HG02759 (cell line): ENCODE data around the gene SREK1.
"Not testable (repeated sequence)": the region's sequence is repeated elsewhere in the genome, so short reads cannot be mapped to it uniquely, and the experiment has no call there.

ENCODE experiments used
- ATAC-seq: cut with Tn5 transposase; IDR thresholded peaks from one replicate; pipeline ENCODE4 v1.9.1; 2021; ENCODE audit warnings: mild to moderate bottlenecking, moderate library complexity; ENCODE audit not compliant: unreplicated experiment

The SREK1 gene, protein sequence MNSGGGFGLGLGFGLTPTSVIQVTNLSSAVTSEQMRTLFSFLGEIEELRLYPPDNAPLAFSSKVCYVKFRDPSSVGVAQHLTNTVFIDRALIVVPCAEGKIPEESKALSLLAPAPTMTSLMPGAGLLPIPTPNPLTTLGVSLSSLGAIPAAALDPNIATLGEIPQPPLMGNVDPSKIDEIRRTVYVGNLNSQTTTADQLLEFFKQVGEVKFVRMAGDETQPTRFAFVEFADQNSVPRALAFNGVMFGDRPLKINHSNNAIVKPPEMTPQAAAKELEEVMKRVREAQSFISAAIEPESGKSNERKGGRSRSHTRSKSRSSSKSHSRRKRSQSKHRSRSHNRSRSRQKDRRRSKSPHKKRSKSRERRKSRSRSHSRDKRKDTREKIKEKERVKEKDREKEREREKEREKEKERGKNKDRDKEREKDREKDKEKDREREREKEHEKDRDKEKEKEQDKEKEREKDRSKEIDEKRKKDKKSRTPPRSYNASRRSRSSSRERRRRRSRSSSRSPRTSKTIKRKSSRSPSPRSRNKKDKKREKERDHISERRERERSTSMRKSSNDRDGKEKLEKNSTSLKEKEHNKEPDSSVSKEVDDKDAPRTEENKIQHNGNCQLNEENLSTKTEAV

DNA sequence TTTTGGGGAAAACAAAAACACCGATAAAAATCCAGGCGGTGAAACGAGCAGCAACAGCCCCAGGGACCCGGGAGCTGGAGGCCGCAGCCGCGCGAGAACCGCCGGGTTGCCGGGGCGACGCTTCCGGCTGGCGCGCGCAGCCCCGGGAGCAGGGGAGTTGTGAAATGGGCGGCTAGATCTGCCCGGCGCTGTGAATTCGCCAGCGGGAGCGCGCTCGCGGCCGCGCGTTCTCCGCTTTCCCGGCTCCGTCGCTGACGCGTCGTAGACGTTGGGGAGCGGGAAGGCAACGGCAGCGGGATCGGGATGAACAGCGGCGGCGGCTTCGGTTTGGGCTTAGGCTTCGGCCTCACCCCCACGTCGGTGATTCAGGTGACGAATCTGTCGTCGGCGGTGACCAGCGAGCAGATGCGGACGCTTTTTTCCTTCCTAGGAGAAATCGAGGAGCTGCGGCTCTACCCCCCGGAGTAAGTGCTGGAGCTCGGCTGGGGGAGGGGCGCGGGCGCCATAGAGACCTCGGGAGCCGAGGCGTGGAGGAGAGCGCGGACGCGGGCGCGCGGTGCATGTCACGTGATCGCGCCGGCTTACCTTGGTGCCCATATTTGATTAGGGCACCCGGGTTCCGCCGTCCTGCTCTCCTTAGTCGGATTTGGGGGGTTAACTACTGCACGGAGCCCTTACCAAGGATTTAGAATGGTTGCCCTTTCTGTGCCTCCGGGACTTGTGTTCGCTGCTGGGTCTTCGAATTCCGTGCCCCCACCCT lies at the start of gene SREK1:
Gene SREK1, plus strand, starts transcription at position 227 of the 760 bp plus-strand sequence. Its CDS starts 77 bp downstream, at position 304.
- peak; percentile 94 for ATAC-seq

DNA sequence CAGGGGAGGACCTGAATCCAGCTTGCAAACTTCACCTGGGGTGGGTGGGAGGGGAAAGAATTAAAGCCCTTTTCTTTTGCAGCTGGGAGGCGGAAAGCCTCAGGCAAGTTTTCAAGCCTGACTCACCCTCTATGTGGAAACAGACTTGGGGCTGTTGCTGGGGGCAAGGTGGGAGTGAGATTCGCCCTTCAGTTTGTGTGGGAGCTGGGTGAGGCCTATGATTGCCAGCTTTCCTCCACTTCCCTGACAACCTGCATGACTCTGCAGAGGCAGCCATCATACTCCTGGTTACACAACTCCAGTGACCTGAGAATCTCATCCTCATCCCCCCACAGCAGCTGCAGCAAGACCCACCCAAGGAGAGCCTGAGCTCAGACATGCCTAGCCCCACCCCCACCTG lies 43.2 kb upstream of the SREK1 start:
- ATAC-seq, result no peak

DNA sequence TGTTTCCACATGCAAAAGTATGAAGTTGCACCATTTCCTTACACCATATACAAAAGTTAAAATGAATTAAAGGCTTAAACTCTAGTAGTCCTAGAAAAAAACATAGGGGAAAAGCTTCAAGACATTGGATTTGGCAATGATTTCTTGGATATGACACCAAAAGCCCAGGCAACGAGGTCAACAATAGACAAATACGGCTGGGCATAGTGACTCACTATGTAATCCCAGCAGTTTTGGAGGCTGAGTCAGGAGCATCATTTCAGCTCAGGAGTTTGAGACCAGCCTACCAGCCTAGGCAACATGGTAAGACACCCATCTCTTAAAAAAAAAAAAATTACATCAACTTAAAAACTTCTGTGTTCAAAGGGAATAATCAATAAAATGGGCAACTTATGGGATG lies 30.9 kb upstream of the SREK1 start:
- ATAC-seq, result no peak

DNA sequence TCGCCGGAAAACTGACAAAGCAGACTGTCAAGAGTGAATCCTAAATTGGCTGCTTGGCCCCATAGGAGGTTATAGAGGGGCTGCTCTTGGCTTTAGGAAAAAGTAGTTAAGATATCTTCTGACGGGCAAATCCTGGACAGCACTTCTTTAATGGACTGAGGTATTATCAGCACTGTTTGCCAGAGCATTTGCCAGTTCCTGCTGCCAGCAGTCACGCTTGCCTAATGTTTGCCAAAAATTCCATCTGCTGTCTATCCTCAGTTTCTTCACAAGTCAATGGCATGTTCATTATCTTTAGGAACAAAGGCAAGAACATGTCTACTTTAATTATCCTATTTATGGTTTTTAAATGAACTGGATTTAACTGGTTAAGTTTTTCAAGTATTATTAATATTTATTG lies 25.8 kb upstream of the SREK1 start:
- ATAC-seq, result no peak

DNA sequence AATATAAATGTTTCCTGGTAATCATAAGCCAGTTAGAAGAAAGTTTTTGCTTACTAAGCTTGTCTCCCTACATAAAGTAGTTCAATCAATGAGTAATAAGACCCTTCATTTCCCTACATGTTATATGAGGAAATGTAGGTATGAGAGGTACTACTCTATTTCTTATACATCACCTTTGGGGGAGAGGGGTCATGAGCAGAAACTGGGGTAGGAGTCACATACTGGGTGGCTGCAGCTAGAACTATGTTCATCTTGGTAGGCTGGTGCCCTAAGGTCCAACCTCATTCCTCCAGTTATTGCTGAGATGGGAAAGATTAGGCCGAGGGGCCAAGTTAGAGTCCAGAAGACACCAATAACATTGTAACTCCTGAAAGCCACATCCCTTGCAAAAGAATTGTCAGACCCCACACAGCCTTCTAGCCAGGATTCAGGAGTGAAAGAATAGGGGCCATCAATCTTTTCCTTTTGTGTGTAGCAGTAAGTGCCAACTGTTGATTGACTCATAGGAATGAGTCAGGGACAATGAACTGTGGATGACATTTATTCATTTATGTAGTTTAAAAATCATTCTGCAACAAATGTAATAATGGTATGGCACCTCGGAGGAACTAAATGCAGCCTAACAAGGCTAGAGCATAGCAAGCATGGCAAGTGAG lies 21.6 kb upstream of the SREK1 start:
- ATAC-seq, result no peak

DNA sequence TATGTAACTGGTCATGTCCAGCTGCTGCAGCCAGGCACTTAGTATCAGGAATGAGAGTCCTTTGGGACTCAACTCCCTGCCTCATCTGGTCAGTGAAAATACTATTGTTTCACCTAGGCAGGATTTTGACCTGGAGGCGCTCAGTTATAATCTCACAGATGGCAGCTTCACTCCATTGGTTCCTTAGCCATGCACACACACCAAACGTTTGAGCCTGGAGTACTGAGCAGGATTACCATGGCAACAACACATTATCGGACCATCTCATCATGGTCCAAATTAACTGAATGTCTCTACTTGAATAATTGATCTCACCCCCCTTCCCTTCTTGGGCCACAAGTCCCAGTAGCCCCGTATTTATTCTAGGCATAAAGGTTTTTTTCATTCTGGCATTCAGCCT lies 15.0 kb upstream of the SREK1 start:
- ATAC-seq, result no peak

DNA sequence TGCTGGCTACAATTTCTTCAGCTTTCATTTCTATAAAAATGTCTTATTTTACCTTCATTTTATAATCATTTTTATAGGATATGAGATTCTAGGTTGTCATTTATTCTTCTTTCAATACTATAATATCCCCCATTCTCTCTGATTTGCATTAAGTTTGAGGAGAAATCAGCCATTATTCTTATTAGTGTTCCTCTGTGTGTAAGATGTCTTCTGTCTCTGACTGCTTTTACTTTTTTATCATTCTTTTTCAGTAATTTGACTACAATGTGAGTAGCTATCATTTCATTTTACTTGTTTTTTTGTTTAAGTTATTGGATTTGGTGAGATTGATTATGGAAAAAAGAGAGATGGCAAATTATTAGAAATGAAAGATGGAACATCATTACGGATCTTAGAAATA lies 13.6 kb upstream of the SREK1 start:
- ATAC-seq, result no peak

DNA sequence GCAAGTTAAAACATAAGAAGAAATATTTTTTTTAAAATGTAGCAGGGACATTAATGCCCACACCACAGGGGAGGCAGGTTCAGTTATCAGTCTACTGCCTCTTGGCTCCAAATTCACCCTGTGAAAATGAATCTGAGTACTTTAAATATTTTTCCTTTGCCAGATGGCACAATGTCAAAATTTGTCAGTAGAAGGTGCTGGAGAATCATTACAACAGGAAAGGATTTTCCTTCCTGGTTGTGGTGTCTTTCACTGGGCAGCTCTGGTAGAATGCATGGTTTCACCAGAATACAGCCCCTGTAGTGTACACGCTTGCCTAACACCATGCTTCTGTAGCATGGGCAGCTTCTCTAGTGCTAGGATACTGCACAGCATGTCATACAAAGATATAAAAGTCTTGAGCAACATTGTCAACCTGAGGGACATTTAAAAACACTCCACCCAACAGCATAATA lies 9.7 kb upstream of the SREK1 start:
- no peak for ATAC-seq

DNA sequence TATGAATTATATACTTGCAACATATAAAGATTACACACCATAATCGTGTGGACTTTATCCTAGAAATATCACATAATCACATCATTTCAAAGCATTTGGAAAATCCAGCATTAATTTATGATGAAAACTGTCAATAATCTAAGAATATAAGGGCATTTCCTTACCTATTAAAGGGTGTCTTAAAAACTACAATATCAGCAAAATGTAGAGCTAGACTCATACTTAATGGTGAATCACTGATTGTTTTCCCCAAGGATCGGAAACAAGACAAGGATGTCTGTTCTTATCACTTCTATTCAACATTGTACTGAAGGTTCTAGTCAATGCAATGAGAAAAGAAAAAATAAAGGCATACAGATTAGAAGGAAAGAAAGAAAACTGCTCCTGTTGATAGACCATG lies 8.0 kb upstream of the SREK1 start:
- no peak for ATAC-seq

DNA sequence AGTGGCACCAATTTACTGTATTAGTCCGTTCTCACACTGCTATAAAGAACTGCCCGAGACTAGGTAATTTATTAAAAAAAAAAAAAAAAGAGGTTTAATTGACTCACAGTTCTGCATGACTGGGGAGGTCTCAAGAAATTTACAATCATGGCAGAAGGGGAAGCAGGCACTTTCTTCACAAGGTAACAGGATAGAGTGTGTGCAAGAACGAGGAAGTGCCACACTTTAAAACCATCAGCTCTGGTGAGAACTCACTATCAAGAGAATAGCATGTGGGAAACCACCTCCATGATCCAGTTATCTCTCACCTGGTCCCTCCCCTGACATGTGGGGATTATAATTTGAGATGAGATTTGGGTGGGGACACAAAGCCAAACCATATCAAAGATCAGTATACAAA lies 7.2 kb upstream of the SREK1 start:
- not testable (repeated sequence) for ATAC-seq

DNA sequence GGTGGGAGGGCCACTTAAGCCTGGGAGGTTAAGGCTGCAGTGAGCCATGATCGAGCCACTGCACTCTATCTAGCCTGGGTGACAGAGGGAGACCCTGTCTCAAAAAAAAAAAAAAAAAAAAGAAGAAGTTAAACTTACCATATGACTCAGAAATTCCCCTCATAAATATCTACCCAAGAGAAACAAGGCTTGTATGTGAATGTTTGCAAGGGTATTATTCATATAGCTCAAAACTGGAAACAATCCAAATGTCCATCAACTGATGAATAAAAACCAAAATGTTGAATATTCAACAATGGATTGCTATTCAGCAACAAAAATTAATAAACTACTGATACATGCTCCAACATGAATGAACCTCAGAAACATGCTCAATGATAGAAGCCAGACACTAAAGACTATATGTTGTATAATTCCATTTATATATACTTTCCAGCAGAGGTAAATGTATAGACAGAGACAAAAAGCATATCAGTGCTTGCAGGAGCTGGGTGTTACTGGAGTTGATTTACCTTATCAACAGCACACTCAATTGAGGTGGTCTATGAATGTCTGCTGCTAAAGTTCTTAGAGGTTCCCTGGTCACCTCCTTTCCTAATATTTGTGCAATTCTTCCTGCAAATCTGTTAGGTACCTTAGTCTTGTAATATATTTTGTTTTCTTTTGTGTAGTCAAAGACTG lies 5.3 kb upstream of the SREK1 start:
- peak; percentile 57 for ATAC-seq

DNA sequence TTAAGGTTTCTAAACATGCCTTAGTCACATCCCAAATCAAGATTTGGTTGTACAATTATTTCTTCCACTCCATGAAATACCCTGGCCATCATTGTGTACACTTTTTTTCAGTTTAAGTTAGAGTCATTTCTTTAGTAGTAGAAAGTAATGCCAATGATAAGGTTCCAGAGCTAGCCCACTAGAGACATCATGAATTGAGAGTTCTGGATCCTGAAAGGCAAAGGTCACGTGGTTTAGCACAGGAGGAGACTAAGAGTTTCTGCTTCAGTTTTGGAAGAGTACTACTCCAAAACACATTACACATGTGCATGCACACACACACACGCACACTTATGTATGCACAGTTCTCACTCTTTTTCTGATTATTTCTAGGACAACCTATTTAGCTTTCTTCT lies 4.8 kb upstream of the SREK1 start:
- ATAC-seq, result no peak

DNA sequence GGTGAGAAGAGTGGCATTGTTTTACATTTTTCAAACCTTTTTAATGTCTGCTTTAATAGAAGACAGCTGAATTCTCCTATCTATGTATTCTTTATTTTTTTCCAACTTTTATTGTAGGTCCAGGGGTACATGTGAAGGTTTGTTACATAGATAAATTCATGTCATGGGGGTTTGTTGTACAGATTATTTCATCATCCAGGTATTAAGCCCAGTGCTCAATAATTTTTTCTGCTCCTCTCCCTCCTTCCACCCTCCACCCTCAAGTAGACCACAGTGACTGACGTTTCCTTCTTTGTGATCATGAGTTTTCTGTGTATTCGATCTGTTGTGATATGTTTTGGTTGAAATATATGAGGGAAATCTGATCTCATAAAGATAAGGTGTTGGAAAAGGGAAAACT lies 1.7 kb upstream of the SREK1 start:
- ATAC-seq, result no peak

DNA sequence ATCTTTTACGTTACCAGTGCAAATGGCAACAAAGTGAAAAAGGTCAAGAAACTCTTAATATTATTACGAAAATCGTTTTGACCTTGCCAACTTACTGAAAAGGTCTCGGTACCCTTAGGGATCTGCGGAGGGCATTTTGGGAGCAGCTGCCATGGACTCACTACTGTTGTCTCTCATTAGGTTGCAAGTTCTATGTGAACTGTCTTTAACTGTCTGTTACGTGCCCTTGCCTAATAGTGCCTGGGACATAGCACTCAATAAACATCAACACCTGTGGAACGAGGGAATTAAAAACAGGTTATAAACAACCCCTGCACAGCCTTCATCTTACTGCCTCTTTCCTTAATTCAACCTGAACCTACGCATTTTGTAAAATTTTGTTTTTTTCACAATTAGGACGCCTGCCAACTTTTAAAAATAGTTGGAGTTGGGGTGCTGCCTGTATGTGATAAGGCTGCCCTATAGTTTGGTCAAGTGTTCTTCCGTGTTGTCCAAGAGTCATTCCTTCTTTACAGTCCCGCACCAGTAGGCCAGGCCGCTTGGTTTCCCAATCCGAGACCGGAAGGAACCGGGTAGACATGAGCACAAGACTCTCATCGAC lies 527 bp upstream of the SREK1 start:
- ATAC-seq, result peak; percentile 27

DNA sequence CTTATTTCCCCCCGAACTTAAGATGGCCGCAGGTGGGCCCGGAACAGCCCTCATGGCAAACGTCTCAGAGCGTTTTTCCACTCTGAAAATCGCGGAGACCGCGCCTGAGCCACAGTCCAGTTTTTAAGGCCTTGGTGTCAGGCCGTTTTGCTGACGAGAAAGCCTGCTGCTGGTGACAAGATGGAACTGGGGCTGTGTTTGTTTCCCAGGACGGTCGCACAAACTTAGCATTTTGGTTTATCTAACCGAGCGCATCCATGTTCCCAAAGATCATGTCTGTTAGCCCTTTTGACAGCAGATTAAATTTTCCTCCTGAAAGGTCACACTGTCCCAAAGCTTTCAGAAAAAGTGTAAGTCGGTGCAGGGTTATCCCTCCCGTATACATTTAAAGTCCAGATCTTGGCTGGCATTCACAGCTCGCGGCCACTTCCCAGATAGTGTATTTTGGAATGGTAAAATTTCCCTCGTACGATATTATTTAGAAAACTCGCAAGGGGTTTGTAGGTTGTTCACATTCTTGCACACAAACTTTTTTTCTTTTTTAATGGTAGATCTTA lies 812 bp downstream of the SREK1 start:
- peak; percentile 46 for ATAC-seq

DNA sequence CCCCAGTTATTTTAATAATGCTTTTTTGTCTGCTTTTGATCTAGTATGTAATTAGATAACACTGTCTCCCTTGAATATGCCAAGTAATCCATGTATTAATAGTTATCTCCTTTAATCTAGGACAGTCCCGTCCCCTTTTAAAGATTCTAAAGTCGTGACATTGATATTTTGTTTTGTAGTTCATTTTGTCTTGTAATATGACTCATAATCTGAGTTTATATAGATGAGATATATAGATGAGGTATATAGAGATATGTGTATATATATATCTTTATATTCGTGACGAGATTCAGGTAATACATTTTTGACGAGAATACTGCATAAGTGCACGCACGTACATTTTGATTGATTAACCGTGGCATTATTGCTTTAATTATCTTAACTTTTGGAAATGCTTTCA lies 1.6 kb downstream of the SREK1 start:
- no peak for ATAC-seq

DNA sequence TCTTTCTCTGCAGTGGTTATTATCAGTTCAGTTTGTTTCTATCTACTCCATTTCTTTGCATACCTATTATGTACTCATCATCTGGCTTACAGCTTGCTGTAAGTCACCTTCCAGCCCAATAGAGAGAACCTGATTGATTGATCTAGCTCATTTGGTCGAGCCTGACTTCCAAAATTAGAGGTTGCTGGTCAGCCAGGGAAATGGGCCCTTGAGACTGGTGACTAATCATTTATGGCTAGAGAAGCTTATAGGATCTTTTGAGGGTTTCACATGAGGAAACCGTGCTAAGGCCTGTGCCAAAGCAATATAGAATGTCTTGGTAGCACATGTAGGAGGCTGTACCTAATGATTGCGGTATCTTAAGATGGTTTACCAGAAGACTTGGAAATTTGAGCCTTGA lies 5.8 kb downstream of the SREK1 start:
- ATAC-seq, result no peak

DNA sequence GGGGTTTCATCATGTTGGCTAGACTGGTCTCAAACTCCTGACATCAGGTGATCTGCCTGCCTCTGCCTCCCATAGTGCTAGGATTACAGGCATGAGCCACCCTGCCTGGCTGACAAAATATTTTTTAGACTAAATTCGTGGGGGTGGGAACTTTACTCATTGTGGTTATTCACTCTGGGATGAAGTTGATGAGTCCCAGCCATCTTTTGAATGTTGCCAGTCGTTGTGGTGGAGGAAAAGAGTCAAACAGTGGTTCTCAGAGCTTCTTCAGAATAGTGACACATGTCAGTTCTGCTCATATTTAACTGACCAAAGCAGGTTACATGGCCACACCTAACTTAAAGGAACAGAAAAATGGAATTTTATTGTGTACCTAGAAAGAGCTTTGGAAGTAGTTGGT lies 6.9 kb downstream of the SREK1 start:
- no peak for ATAC-seq

DNA sequence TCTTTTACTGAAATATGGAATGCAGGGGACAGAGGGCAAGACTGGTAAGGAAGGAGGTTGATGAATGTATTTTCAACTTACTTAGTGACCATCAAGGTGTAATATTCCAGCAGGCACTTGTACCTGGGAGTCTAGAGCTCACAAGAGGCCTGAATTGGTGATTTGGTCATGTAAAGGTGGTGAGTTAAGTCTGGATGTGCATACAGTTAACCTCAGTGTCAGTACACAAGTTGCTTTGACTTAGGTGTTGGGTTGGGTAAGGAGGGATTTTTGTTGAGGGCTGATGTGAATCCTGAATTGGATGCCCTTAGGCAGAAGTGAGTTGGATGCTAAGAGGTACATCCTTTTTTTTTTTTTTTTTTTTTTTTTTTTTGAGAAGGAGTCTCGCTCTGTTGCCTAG lies 7.4 kb downstream of the SREK1 start:
- ATAC-seq, result no peak

DNA sequence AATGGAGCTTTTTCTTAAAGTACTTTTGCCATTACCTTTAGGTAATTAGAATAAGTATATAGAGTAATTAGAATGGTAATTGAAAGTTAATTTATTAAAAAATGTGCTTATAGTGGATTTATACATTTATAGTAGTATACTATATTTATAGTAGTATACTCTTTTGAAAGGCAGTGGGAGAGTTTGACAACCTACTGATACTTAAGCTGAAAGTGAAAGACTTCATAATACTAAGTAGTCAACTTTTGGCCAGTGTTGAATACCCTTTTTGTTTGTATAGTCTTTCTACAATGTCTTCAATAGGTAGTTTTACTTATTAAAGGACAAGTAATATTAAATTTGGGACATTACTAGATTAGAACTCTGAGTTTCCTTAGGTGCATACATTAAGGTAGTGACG lies 12.9 kb downstream of the SREK1 start:
- no peak for ATAC-seq
